Neutrophil (primary cell): ENCODE measurements around the gene RPA1.

ENCODE experiments used
- H3K27ac ChIP-seq: fragments of 200-600 bp; sonication (generic); 2 replicates; pipeline ENCODE4 v1.5.1; 2016; ENCODE audit warnings: mild to moderate bottlenecking, moderate library complexity
- H3K27me3 ChIP-seq: fragments of 200-600 bp; sonication (generic); 2 replicates; pipeline ENCODE4 v1.6.0; 2016; ENCODE audit warnings: mild to moderate bottlenecking
- H3K36me3 ChIP-seq: fragments of 200-600 bp; sonication (generic); 2 replicates; pipeline ENCODE4 v1.5.1; 2017
- H3K4me1 ChIP-seq, 2 experiments: fragments of 200-600 bp in 1 of 2; sonication (generic) in 1 of 2; 1 replicate in 1 of 2; 2 replicates in 1 of 2; pipeline versions ENCODE4 v1.5.1 to v1.6.1; 2013 to 2016; ENCODE audit warnings: low read depth in 1 of 2, low read length in 1 of 2, mild to moderate bottlenecking in 1 of 2, moderate library complexity in 1 of 2; ENCODE audit not compliant: control insufficient read depth in 1 of 2, insufficient read depth in 1 of 2
- H3K4me3 ChIP-seq, 2 experiments: fragments of 200-600 bp in 1 of 2; sonication (generic) in 1 of 2; 1 replicate in 1 of 2; 2 replicates in 1 of 2; pipeline ENCODE4 v1.5.1; 2013 to 2016; ENCODE audit warnings: low read depth in 1 of 2, low read length in 1 of 2, mild to moderate bottlenecking in 1 of 2, moderate library complexity in 1 of 2
- H3K9me3 ChIP-seq: fragments of 200-600 bp; sonication (generic); 2 replicates; pipeline ENCODE4 v1.5.1; 2016
- TF ChIP-seq, protein P1 (sequence below): fragments of 200-600 bp; sonication (generic); IDR thresholded peaks from 2 replicates; pipeline ENCODE4 v1.5.1; 2016; ENCODE audit warnings: antibody characterized with exemption

The RPA1 gene

DNA sequence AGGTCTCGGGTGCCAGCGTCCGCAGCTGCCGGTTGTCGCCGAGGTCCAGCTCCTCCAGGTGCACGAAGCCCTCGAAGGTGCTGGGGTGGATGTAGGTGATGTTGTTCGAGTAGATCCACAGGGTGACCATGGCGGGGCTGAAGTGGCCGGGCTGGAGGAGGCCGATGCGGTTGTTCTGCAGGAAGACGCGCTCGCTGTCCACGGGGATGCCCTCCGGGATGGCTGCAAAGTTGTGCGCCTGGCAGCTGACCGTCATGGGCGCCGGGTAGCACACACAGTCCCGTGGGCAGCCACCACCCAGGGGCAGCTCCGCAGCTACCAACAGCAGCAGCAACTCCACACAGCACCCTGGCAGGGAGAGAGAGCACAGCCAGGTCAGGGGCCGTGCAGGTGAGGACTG lies 107.7 kb downstream of the RPA1 start:
- Histone ChIP-seq H3K9me3 (no peaks in the 10 kb centered on the region), H3K4me3 (no peak overlapping the region), H3K27me3 (peaks cover 16% of the 10 kb centered on the region), H3K27ac (no peak overlapping the region), H3K4me1 (no peaks in the 10 kb centered on the region), H3K36me3 (no peaks in the 10 kb centered on the region)
- TF ChIP-seq, protein P1, sequence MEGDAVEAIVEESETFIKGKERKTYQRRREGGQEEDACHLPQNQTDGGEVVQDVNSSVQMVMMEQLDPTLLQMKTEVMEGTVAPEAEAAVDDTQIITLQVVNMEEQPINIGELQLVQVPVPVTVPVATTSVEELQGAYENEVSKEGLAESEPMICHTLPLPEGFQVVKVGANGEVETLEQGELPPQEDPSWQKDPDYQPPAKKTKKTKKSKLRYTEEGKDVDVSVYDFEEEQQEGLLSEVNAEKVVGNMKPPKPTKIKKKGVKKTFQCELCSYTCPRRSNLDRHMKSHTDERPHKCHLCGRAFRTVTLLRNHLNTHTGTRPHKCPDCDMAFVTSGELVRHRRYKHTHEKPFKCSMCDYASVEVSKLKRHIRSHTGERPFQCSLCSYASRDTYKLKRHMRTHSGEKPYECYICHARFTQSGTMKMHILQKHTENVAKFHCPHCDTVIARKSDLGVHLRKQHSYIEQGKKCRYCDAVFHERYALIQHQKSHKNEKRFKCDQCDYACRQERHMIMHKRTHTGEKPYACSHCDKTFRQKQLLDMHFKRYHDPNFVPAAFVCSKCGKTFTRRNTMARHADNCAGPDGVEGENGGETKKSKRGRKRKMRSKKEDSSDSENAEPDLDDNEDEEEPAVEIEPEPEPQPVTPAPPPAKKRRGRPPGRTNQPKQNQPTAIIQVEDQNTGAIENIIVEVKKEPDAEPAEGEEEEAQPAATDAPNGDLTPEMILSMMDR, result no peak

DNA sequence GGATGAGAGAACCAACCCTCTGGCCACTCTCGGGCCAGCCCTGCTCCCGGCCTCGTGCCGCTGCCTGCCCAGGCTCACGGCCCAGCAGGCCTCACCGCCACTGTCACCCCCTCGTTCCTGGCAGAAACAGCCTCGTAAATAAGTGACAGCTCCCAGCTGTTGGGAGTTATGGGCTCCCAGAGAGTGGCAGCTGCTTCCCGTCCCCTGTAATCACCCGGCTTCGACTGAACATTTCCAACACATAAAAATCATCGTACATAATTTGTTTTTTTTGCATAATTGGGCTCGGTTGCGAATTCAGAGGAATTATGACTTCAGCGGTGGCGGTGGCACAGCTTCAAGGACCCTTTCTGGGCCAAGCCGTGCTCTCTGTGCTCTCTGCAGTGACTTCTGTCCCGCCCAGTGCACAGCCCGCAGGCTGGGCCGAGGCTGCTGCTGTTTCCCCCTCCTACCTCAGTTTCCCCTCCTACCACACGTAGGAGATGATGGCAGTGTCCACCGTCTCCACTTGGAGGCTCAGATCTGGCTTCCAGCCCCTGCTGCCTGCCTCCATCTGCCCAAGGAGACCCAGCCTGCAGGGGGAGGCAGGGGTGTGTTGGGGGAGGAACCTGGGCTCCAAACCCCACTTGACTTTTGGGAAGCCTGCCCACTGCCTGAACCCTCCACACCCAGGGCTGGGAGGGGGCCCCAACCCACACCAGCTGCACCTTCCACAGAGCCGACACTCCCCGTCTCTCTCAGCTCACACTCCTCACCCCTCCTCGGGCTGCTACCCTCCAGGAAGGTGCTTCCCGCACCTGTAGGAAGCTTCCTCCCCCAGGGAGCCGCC lies 110.4 kb downstream of the RPA1 start:
- TF ChIP-seq, protein P1, result no peak
- peaks cover 16% of the 10 kb centered on the region for H3K27me3 ChIP-seq
- no peaks in the 10 kb centered on the region for H3K36me3 ChIP-seq
- no peaks in the 10 kb centered on the region for H3K9me3 ChIP-seq
- H3K4me1 ChIP-seq, result no peaks in the 10 kb centered on the region
- H3K27ac ChIP-seq, result no peak overlapping the region
- H3K4me3 ChIP-seq, result no peak overlapping the region

DNA sequence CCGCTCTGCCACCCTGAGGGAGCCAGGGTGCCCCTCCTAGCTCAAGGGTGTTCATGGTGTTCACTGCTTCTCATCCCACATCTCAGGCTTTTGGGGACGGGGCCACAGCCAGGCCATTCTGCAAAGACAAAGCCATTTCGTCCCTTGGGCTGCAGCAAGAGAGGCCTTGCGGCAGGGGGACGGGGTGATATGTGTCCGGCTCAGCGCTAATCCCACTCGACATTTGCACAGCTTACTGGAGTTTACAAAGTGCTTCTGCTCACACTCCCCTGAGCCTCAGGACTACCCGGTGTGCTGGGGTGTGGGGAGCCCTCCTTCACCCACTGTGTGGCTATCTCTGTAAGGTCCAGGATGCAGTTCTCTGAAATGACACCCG lies 111.0 kb downstream of the RPA1 start:
- H3K4me1 ChIP-seq, result no peaks in the 10 kb centered on the region
- no peaks in the 10 kb centered on the region for H3K36me3 ChIP-seq
- H3K27me3 ChIP-seq, result peaks cover 15% of the 10 kb centered on the region
- TF ChIP-seq, protein P1, result no peak
- no peak overlapping the region for H3K27ac ChIP-seq
- H3K9me3 ChIP-seq, result no peaks in the 10 kb centered on the region
- no peak overlapping the region for H3K4me3 ChIP-seq

DNA sequence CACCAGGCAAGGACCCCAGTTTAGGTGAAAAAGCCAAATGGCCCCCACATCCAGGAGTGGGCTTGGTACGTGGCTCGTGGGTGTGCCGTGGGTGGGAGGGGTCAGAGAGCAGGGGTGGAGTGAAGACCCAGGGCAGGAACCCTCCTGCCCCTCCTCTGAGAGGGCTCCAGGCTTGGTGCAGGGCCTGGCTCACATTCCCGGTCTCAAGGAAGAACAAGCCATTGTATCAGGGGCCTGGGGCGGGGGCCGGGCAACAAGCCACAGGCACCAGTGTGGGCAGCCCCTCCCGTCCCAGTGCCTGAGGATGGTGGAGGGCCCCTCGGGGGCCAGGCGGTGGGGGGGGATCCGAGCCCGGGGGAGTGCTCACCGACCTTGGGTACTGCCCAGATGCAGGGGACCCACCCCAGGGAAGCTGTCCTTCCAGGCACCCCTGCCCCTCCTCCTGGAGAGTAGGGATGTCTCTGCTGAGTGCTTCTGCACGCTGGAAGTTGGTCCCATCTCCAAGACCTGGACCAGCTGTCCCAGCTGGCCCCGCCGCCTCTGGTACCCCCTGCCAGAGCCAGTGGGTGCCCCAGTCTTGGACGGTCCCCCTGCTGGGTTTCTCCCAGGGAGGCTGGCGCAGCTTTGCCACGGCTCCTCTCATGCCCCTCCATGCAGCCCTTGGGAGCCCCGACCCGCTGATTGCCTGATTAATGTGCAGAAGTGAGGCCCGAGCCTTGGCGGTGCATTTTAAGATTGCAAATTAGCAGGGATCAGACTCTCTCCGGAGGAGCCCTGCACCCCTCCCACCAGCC lies 111.7 kb downstream of the RPA1 start:
- TF ChIP-seq, protein P1, result no peak
- Histone ChIP-seq H3K4me1 (no peaks in the 10 kb centered on the region), H3K9me3 (no peaks in the 10 kb centered on the region), H3K27me3 (peaks cover 8% of the 10 kb centered on the region), H3K36me3 (no peaks in the 10 kb centered on the region), H3K4me3 (no peak overlapping the region), H3K27ac (no peak overlapping the region)

DNA sequence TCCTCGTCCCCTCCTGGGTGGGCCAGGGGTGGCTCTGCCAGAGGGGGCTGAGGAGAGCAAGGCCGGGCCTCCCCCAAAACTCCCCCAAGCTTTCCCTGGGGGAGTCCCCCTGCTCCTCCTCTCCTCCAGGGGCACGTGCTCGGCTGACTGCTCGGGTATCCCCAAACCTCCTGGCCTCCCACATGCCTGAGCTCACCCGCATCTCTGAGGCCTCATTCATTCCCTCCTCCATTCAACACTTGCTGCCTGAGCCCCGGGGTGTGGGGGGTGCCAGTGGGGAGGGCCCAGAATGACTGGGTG lies 112.2 kb downstream of the RPA1 start:
- H3K27ac ChIP-seq, result no peak overlapping the region
- TF ChIP-seq, protein P1, result no peak
- H3K4me1 ChIP-seq, result no peaks in the 10 kb centered on the region
- no peak overlapping the region for H3K4me3 ChIP-seq
- no peaks in the 10 kb centered on the region for H3K9me3 ChIP-seq
- peaks cover 3% of the 10 kb centered on the region for H3K27me3 ChIP-seq
- H3K36me3 ChIP-seq, result no peaks in the 10 kb centered on the region
